Stimulated activated CD4-positive, alpha-beta T cell treated with anti-CD3 and anti-CD28 coated beads, Interleukin-2, amount 100 ng/mL, for 24 hours (primary cell): Measurements from ENCODE around the gene MEX3D.
"Not testable (repeated sequence)": the region's sequence is repeated elsewhere in the genome, so short reads cannot be mapped to it uniquely, and the experiment has no call there.

Source experiments
- DNase-seq, 2 donors: peaks; one replicate each; pipeline ENCODE4 v3.0.0-alpha.2; 2020

MEX3D gene

GRCh38 chr19:1570836-1571235 is 2.7 kb upstream of the MEX3D start:
- no peak for DNase-seq

GRCh38 chr19:1569997-1570396 is 1.9 kb upstream of the MEX3D start:
- no peak for DNase-seq

- no peak for DNase-seq
Observed at GRCh38 chr19:1567848-1568227, 287 bp downstream of the MEX3D start.

GRCh38 chr19:1567116-1567847 is 843 bp downstream of the MEX3D start:
- no peak for DNase-seq

GRCh38 chr19:1566392-1567115 is 1.6 kb downstream of the MEX3D start:
- no peak for DNase-seq

- DNase-seq = no peak
Observed at GRCh38 chr19:1563251-1563650, 4.9 kb downstream of the MEX3D start.

- DNase-seq = no peak
Observed at GRCh38 chr19:1561236-1561842, 6.8 kb downstream of the MEX3D start.

- no peak for DNase-seq
Observed at GRCh38 chr19:1560286-1560882, 7.7 kb downstream of the MEX3D start.

GRCh38 chr19:1558552-1558951 is 9.6 kb downstream of the MEX3D start:
- DNase-seq = no peak

- DNase-seq = no peak
Observed at GRCh38 chr19:1556390-1557070, 11.6 kb downstream of the MEX3D start.

GRCh38 chr19:1555487-1556389 is 12.4 kb downstream of the MEX3D start:
- DNase-seq = no peak

- DNase-seq = no peak
Observed at GRCh38 chr19:1554968-1555367, 13.2 kb downstream of the MEX3D start.

GRCh38 chr19:1553415-1553814 is 14.7 kb downstream of the MEX3D start:
- no peak for DNase-seq

GRCh38 chr19:1551068-1552040 is 16.8 kb downstream of the MEX3D start:
- no peak for DNase-seq

GRCh38 chr19:1549332-1549945 is 18.7 kb downstream of the MEX3D start:
- DNase-seq = no peak

- DNase-seq = no peak
Observed at GRCh38 chr19:1540365-1540925, 27.7 kb downstream of the MEX3D start.

- DNase-seq = not testable (repeated sequence)
Observed at GRCh38 chr19:1539749-1540148, 28.4 kb downstream of the MEX3D start.

- DNase-seq = no peak
Observed at GRCh38 chr19:1538978-1539377, 29.1 kb downstream of the MEX3D start.

GRCh38 chr19:1535699-1536098 is 32.4 kb downstream of the MEX3D start:
- not testable (repeated sequence) for DNase-seq

- DNase-seq = no peak
Observed at GRCh38 chr19:1534972-1535371, 33.2 kb downstream of the MEX3D start.
